GM19240 (cell line): ENCODE data around the gene KLK3.

ENCODE experiments used
- DNase-seq: peaks from one replicate; pipeline ENCODE4 v3.0.0; 2011; ENCODE audit warnings: low spot score; ENCODE audit not compliant: insufficient read length

Gene KLK3

GRCh38 chr19:50831026-50831396 lies 23.7 kb upstream of the KLK3 start:
- no peak for DNase-seq

GRCh38 chr19:50832666-50833065 lies 22.0 kb upstream of the KLK3 start:
- no peak for DNase-seq

GRCh38 chr19:50833117-50833801 lies 21.5 kb upstream of the KLK3 start, which contains the start of gene KLK15:
Gene KLK15 (minus strand): TSS chr19:50833574. CDS start chr19:50831492, 2,082 bp downstream.
- DNase-seq, result no peak

- no peak for DNase-seq
Measured at GRCh38 chr19:50833802-50834167, 20.9 kb upstream of the KLK3 start.

- DNase-seq, result no peak
Measured at GRCh38 chr19:50835103-50835784, 19.5 kb upstream of the KLK3 start.

GRCh38 chr19:50835785-50836542 lies 18.8 kb upstream of the KLK3 start:
- peak; percentile 83 for DNase-seq

GRCh38 chr19:50836543-50837195 lies 18.0 kb upstream of the KLK3 start:
- DNase-seq, result no peak

GRCh38 chr19:50837300-50837699 lies 17.4 kb upstream of the KLK3 start:
- DNase-seq, result no peak

GRCh38 chr19:50838239-50838638 lies 16.5 kb upstream of the KLK3 start:
- no peak for DNase-seq

GRCh38 chr19:50839712-50840655 lies 14.7 kb upstream of the KLK3 start:
- no peak for DNase-seq

- no peak for DNase-seq
Measured at GRCh38 chr19:50842130-50842529, 12.6 kb upstream of the KLK3 start.

GRCh38 chr19:50843205-50843604 lies 11.5 kb upstream of the KLK3 start:
- DNase-seq, result no peak

GRCh38 chr19:50843701-50844221 lies 11.0 kb upstream of the KLK3 start:
- DNase-seq, result no peak

GRCh38 chr19:50844296-50844935 lies 10.3 kb upstream of the KLK3 start:
- DNase-seq, result no peak

GRCh38 chr19:50850738-50851137 lies 4.0 kb upstream of the KLK3 start:
- no peak for DNase-seq

- no peak for DNase-seq
Measured at GRCh38 chr19:50851620-50852019, 3.1 kb upstream of the KLK3 start.

GRCh38 chr19:50857366-50857765 lies 2.7 kb downstream of the KLK3 start:
- no peak for DNase-seq

- no peak for DNase-seq
Measured at GRCh38 chr19:50858886-50859285, 4.2 kb downstream of the KLK3 start.

GRCh38 chr19:50859849-50860248 lies 5.1 kb downstream of the KLK3 start:
- DNase-seq, result no peak

GRCh38 chr19:50861010-50861409 lies 6.3 kb downstream of the KLK3 start:
- DNase-seq, result no peak
